ENCODE measurements around the gene ARHGEF19.

The ARHGEF19 gene

DNA sequence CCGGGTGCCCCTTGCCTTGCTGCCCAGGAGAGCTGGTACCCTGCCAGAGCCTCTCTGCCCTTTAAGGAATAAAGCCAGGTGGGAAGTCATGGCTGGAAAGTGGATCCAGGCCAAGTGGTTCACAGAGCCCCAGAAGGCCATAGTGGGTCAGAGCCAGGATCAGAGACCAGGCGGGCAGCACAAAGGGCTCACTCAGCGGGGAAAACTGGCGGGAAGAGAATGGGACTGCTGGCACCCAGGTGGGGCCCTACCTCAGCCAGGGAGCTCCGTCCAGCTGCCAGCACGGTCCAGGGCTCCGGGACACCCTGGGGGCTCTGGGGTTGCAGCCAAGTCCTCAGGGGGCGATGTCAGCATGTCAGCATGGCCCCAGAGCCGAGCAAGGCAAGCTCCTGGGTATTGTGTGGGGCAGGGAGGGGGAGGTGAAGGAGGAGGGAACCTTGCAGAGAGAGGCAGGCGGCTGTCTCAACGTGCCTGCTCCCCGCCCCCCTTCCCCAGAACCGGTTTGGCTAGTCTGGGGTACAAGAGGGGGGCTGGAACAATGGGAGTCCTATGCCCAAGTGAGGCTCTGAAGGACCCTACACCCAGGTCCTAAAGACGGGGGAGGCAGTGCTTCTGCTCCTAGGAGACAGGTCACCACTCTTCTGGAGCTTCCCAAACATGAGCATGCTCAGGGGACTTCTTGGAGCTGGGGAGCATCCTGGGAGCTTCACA, at the start of gene ARHGEF19:
Gene ARHGEF19 (minus strand): TSS at position 402 of the 711 bp plus-strand sequence. CDS start 3,598 bp downstream, outside the sequence.
- Histone ChIP-seq H3K4me3 (ENCODE audit: low read length) (no peak within 1 kb of the TSS), H3K4me2 (ENCODE audit: low read length) (no peak within 1 kb of the TSS), H3K79me2 (ENCODE audit: control insufficient read depth, low read length) (no peaks in the 10 kb centered on the region), H3K27me3 (ENCODE audit: control insufficient read depth, low read length) (peaks cover 30% of the 10 kb centered on the region), H3K36me3 (ENCODE audit: control insufficient read depth, low read length) (no peaks in the 10 kb centered on the region), H3K9me2 (replicated peaks; ENCODE audit: control insufficient read depth, low read length) (no peaks in the 10 kb centered on the region), H3K9me3 (ENCODE audit: control insufficient read depth, insufficient read depth, low read length) (no peaks in the 10 kb centered on the region), H3K27ac (ENCODE audit: low read depth, low read length) (no peak within 1 kb of the TSS), H3K4me1 (ENCODE audit: control insufficient read depth, low read length) (peaks cover 16% of the 10 kb centered on the region), H3F3A (ENCODE audit: control insufficient read depth, insufficient read depth) (no peaks in the 10 kb centered on the region), H4K20me1 (ENCODE audit: control insufficient read depth, insufficient read depth, low read depth, low read length) (no peaks in the 10 kb centered on the region)
- TF ChIP-seq, protein P1, sequence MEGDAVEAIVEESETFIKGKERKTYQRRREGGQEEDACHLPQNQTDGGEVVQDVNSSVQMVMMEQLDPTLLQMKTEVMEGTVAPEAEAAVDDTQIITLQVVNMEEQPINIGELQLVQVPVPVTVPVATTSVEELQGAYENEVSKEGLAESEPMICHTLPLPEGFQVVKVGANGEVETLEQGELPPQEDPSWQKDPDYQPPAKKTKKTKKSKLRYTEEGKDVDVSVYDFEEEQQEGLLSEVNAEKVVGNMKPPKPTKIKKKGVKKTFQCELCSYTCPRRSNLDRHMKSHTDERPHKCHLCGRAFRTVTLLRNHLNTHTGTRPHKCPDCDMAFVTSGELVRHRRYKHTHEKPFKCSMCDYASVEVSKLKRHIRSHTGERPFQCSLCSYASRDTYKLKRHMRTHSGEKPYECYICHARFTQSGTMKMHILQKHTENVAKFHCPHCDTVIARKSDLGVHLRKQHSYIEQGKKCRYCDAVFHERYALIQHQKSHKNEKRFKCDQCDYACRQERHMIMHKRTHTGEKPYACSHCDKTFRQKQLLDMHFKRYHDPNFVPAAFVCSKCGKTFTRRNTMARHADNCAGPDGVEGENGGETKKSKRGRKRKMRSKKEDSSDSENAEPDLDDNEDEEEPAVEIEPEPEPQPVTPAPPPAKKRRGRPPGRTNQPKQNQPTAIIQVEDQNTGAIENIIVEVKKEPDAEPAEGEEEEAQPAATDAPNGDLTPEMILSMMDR (IDR thresholded peaks at IDR 0.05; ENCODE audit: low read depth, low read length, poor library complexity, severe bottlenecking) = no peak
- no peak for TF ChIP-seq EZH2phosphoT487 (IDR thresholded peaks at IDR 0.05; ENCODE audit: borderline replicate concordance, low read length)

- Histone ChIP-seq H3K36me3 (ENCODE audit: control insufficient read depth, low read length) (no peaks in the 10 kb centered on the region), H4K20me1 (ENCODE audit: control insufficient read depth, insufficient read depth, low read depth, low read length) (no peaks in the 10 kb centered on the region), H3K4me1 (ENCODE audit: control insufficient read depth, low read length) (no peaks in the 10 kb centered on the region), H3F3A (ENCODE audit: control insufficient read depth, insufficient read depth) (0 out of 2 replicates have a peak, but pooled peaks cover 4% of the 10 kb centered on the region), H3K4me2 (ENCODE audit: low read length) (no peak overlapping the region), H3K27me3 (ENCODE audit: control insufficient read depth, low read length) (no peaks in the 10 kb centered on the region), H3K9me3 (ENCODE audit: control insufficient read depth, insufficient read depth, low read length) (no peaks in the 10 kb centered on the region), H3K9me2 (replicated peaks; ENCODE audit: control insufficient read depth, low read length) (no peaks in the 10 kb centered on the region), H3K79me2 (ENCODE audit: control insufficient read depth, low read length) (no peaks in the 10 kb centered on the region), H3K27ac (ENCODE audit: low read depth, low read length) (no peak overlapping the region), H3K4me3 (ENCODE audit: low read length) (no peak overlapping the region)
- TF ChIP-seq EZH2phosphoT487 (IDR thresholded peaks at IDR 0.05; ENCODE audit: borderline replicate concordance, low read length) = no peak
- TF ChIP-seq, protein P1 (IDR thresholded peaks at IDR 0.05; ENCODE audit: low read depth, low read length, poor library complexity, severe bottlenecking) = no peak
Observed at GRCh38 chr1:16262067-16262466, 49.6 kb upstream of the ARHGEF19 start.

- Histone ChIP-seq H3K27me3 (ENCODE audit: control insufficient read depth, low read length) (no peaks in the 10 kb centered on the region), H3K4me3 (ENCODE audit: low read length) (no peak overlapping the region), H3K9me2 (replicated peaks; ENCODE audit: control insufficient read depth, low read length) (no peaks in the 10 kb centered on the region), H3K36me3 (ENCODE audit: control insufficient read depth, low read length) (peaks cover 9% of the 10 kb centered on the region), H3F3A (ENCODE audit: control insufficient read depth, insufficient read depth) (0 out of 2 replicates have a peak, but pooled peaks cover 3% of the 10 kb centered on the region), H3K4me1 (ENCODE audit: control insufficient read depth, low read length) (no peaks in the 10 kb centered on the region), H4K20me1 (ENCODE audit: control insufficient read depth, insufficient read depth, low read depth, low read length) (no peaks in the 10 kb centered on the region), H3K4me2 (ENCODE audit: low read length) (no peak overlapping the region), H3K79me2 (ENCODE audit: control insufficient read depth, low read length) (no peaks in the 10 kb centered on the region), H3K9me3 (ENCODE audit: control insufficient read depth, insufficient read depth, low read length) (no peaks in the 10 kb centered on the region), H3K27ac (ENCODE audit: low read depth, low read length) (no peak overlapping the region)
- TF ChIP-seq, protein P1 (IDR thresholded peaks at IDR 0.05; ENCODE audit: low read depth, low read length, poor library complexity, severe bottlenecking) = no peak
- TF ChIP-seq EZH2phosphoT487 (IDR thresholded peaks at IDR 0.05; ENCODE audit: borderline replicate concordance, low read length) = no peak
Observed at GRCh38 chr1:16260814-16261213, 48.4 kb upstream of the ARHGEF19 start.

Data from DOHH2 (cell line).